HCT116 (cell line): ENCODE data around the gene SRGAP3. TPM values are rescaled to one million over a fixed set of nuclear protein-coding genes. Genes with fewer than 3 reads are reported as not detected.

Experiments
- ATAC-seq: fragments of 200-7000 bp; cut with Tn5 transposase; 2 replicates; pipeline ENCODE4 v1.9.1; 2020; ENCODE audit warnings: mild to moderate bottlenecking, moderate library complexity
- BruUV-seq: library from RNA; stranded (reverse); fragments of 400-500 nt; replicated peaks from 2 replicates; lab custom pipeline; 2021; lab: Mats Ljungman, UMichigan
- CTCF ChIA-PET: fragments of 300-600 bp; sonication (Branson Sonifier 250); formaldehyde crosslinking; loops from one replicate; lab custom pipeline; 2021; ENCODE audit warnings: antibody characterized with exemption; lab: Charles Lee
- POLR2A ChIA-PET: fragments of 300-600, 350-600 bp; sonication (Branson Sonifier 250); formaldehyde crosslinking; loops from one replicate; lab custom pipeline; 2021; ENCODE audit warnings: antibody characterized with exemption; lab: Charles Lee
- RAD21 ChIA-PET, 2 experiments: fragments of 300-600 bp; sonication (Branson Sonifier 250); formaldehyde crosslinking; loops; one replicate each; lab custom pipeline; 2023; ENCODE audit warnings: low total read pairs in 2 of 2; ENCODE audit not compliant: uncharacterized antibody in 2 of 2, unreplicated experiment in 2 of 2, low non-redundant PET in 1 of 2; lab: Charles Lee
- DNase-seq: peaks from one replicate; pipeline ENCODE4 v3.0.0-alpha.2; 2010; ENCODE audit warnings: low read depth, low spot score
- H2AFZ ChIP-seq: fragments of 200-600 bp; shearing (Covaris generic), sonication (generic); 2 replicates; pipeline ENCODE4 v1.6.1; 2017; ENCODE audit warnings: low read depth, mixed run types, mixed read lengths, antibody characterized with exemption, low read length; ENCODE audit not compliant: poor library complexity, severe bottlenecking
- H3K27ac ChIP-seq: 2 replicates; pipeline ENCODE4 v1.5.1; 2012; ENCODE audit warnings: low read depth, low read length
- H3K27me3 ChIP-seq: fragments of 200-600 bp; sonication (generic); 2 replicates; pipeline ENCODE4 v1.6.1; 2016; ENCODE audit warnings: mixed run types, low read length, mixed read lengths; ENCODE audit not compliant: insufficient read depth
- H3K36me3 ChIP-seq, 2 experiments: fragments of 200-500 bp in 1 of 2; fragments of 200-600 bp in 1 of 2; sonication (Bioruptor generic) in 1 of 2; sonication (generic) in 1 of 2; 2 replicates each; pipeline versions ENCODE4 v1.5.1 to v1.6.1; 2014 to 2016; ENCODE audit warnings: low read length in 2 of 2, inconsistent platforms in 1 of 2, mixed read lengths in 1 of 2, mixed run types in 1 of 2; ENCODE audit not compliant: insufficient read depth in 2 of 2, control insufficient read depth in 1 of 2
- H3K4me1 ChIP-seq, 2 experiments: fragments of 200-600 bp in 1 of 2; sonication (generic) in 1 of 2; 2 replicates each; pipeline versions ENCODE4 v1.5.1 to v1.6.1; 2012 to 2017; ENCODE audit warnings: low read length in 2 of 2, inconsistent platforms in 1 of 2, mild to moderate bottlenecking in 1 of 2, mixed read lengths in 1 of 2, mixed run types in 1 of 2, moderate library complexity in 1 of 2; ENCODE audit not compliant: insufficient read depth in 2 of 2, control insufficient read depth in 1 of 2
- H3K4me2 ChIP-seq: fragments of 200-600 bp; sonication (generic); 2 replicates; pipeline ENCODE4 v1.6.1; 2017; ENCODE audit warnings: mixed run types, low read length, mixed read lengths
- H3K4me3 ChIP-seq, 2 experiments: fragments of 200-600 bp in 1 of 2; sonication (generic) in 1 of 2; replicated peaks in 1 of 2; 2 replicates each; pipeline ENCODE4 v1.5.1; 2011 to 2016; ENCODE audit warnings: low read length in 2 of 2, control low read depth in 1 of 2, low read depth in 1 of 2, mild to moderate bottlenecking in 1 of 2, mixed read lengths in 1 of 2, mixed run types in 1 of 2
- H3K79me2 ChIP-seq: fragments of 200-600 bp; sonication (generic); 2 replicates; pipeline ENCODE4 v1.6.1; 2017; ENCODE audit warnings: mild to moderate bottlenecking, mixed run types, low read length, moderate library complexity, mixed read lengths; ENCODE audit not compliant: insufficient read depth
- H3K9ac ChIP-seq: fragments of 200-600 bp; sonication (generic); 2 replicates; pipeline ENCODE4 v1.6.1; 2016; ENCODE audit warnings: low read length, mixed read lengths
- H3K9me2 ChIP-seq: fragments of 200-600 bp; sonication (generic), shearing (Covaris generic); 2 replicates; pipeline ENCODE4 v1.6.1; 2017; ENCODE audit warnings: mixed run types, mild to moderate bottlenecking, moderate library complexity; ENCODE audit not compliant: insufficient read depth
- H3K9me3 ChIP-seq, 2 experiments: fragments of 200-500 bp in 1 of 2; fragments of 200-600 bp in 1 of 2; sonication (Bioruptor generic) in 1 of 2; sonication (generic) in 1 of 2; 2 replicates each; pipeline ENCODE4 v1.6.1; 2014 to 2017; ENCODE audit warnings: low read length in 2 of 2, mixed read lengths in 2 of 2, inconsistent platforms in 1 of 2, low read depth in 1 of 2, mild to moderate bottlenecking in 1 of 2, mixed run types in 1 of 2, moderate library complexity in 1 of 2; ENCODE audit not compliant: control insufficient read depth in 1 of 2, insufficient read depth in 1 of 2
- H4K20me1 ChIP-seq: fragments of 200-600 bp; sonication (generic), shearing (Covaris generic); 2 replicates; pipeline ENCODE4 v1.6.1; 2017; ENCODE audit warnings: mixed run types, mild to moderate bottlenecking, moderate library complexity; ENCODE audit not compliant: insufficient read depth
- EGR1 ChIP-seq: IDR thresholded peaks from 2 replicates; pipeline ENCODE4 v1.6.1; 2012; ENCODE audit warnings: low read depth
- EZH2 ChIP-seq: fragments of 200-600 bp; sonication (generic); IDR thresholded peaks from 2 replicates; pipeline ENCODE4 v1.6.1; 2017; ENCODE audit warnings: antibody characterized with exemption, mixed run types
- POLR2A ChIP-seq: IDR thresholded peaks from 2 replicates; pipeline ENCODE4 v1.7.0; 2011; ENCODE audit warnings: borderline replicate concordance; ENCODE audit not compliant: insufficient read depth, insufficient read length; ENCODE audit errors: extremely low read depth
- SRF ChIP-seq: IDR thresholded peaks from 2 replicates; pipeline ENCODE4 v1.6.1; 2012; ENCODE audit warnings: low read depth
- ZFX ChIP-seq: fragments of 450-650 bp; IDR thresholded peaks from 2 replicates; pipeline ENCODE4 v1.6.1; 2017
- ZNF274 ChIP-seq: fragments of 200-500 bp; sonication (Bioruptor generic); IDR thresholded peaks from 2 replicates; pipeline ENCODE4 v1.6.1; 2014; ENCODE audit warnings: mild to moderate bottlenecking, low read depth, low read length, inconsistent platforms
- intact Hi-C: fragments of 100-400 bp; cut with micrococcal nuclease; formaldehyde crosslinking; loops from 2 replicates; pipeline ENCODE4 v1.10.0; 2022
- total RNA-seq: library from RNA; stranded (reverse); gene quantifications from one replicate; pipeline ENCODE4 v1.2.1, GENCODE V29; 2021; ENCODE audit not compliant: unreplicated experiment
- TF ChIP-seq, protein P1 (sequence below): IDR thresholded peaks from 2 replicates; pipeline ENCODE4 v1.6.1; 2012
- TF ChIP-seq, protein P2 (sequence below), 3 experiments: fragments of 200-600 bp in 1 of 3; sonication (generic) in 1 of 3; IDR thresholded peaks in 2 of 3; conservative IDR thresholded peaks in 1 of 3; 2 replicates each; pipeline ENCODE4 v1.5.1; 2012 to 2017; ENCODE audit warnings: low read depth in 2 of 3, low read length in 2 of 3, antibody characterized with exemption in 1 of 3, borderline replicate concordance in 1 of 3, control low read depth in 1 of 3, mild to moderate bottlenecking in 1 of 3, mixed read lengths in 1 of 3, mixed run types in 1 of 3, moderate library complexity in 1 of 3; ENCODE audit not compliant: insufficient read depth in 1 of 3

The SRGAP3 gene
- total RNA-seq, 1 experiment from 2014 or later = 8.3 TPM

GRCh38 chr3:9233814-9234600 is 15.4 kb downstream of the SRGAP3 start:
- ChIA-PET POLR2A (no interaction called here), RAD21 (no interaction called here), CTCF (no interaction called here)
- Histone ChIP-seq H3K79me2 (no peaks in the 10 kb centered on the region), H3K36me3 (no peaks in the 10 kb centered on the region), H3K4me2 (no peak overlapping the region), H3K27me3 (no peaks in the 10 kb centered on the region), H3K9ac (no peak overlapping the region), H3K4me3 (no peak overlapping the region), H3K9me2 (no peaks in the 10 kb centered on the region), H2AFZ (no peak overlapping the region), H3K27ac (no peak overlapping the region), H4K20me1 (no peaks in the 10 kb centered on the region), H3K4me1 (no peaks in the 10 kb centered on the region), H3K9me3 (no peaks in the 10 kb centered on the region)
- ATAC-seq (no peak), DNase-seq (no peak)
- intact Hi-C loops = no loop called here
- BruUV-seq = no TSS peak
- no peak for TF ChIP-seq EZH2
- no peak for TF ChIP-seq EGR1
- no peak for TF ChIP-seq ZFX
- TF ChIP-seq ZNF274 = no peak

GRCh38 chr3:9233101-9233500 is 16.3 kb downstream of the SRGAP3 start:
- POLR2A ChIA-PET = no interaction called here
- TF ChIP-seq SRF (no peak), POLR2A (no peak), EZH2 (no peak)
- TF ChIP-seq, protein P1, sequence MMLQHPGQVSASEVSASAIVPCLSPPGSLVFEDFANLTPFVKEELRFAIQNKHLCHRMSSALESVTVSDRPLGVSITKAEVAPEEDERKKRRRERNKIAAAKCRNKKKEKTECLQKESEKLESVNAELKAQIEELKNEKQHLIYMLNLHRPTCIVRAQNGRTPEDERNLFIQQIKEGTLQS = no peak
- TF ChIP-seq, protein P2, sequence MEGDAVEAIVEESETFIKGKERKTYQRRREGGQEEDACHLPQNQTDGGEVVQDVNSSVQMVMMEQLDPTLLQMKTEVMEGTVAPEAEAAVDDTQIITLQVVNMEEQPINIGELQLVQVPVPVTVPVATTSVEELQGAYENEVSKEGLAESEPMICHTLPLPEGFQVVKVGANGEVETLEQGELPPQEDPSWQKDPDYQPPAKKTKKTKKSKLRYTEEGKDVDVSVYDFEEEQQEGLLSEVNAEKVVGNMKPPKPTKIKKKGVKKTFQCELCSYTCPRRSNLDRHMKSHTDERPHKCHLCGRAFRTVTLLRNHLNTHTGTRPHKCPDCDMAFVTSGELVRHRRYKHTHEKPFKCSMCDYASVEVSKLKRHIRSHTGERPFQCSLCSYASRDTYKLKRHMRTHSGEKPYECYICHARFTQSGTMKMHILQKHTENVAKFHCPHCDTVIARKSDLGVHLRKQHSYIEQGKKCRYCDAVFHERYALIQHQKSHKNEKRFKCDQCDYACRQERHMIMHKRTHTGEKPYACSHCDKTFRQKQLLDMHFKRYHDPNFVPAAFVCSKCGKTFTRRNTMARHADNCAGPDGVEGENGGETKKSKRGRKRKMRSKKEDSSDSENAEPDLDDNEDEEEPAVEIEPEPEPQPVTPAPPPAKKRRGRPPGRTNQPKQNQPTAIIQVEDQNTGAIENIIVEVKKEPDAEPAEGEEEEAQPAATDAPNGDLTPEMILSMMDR (IDR thresholded peaks at IDR 0.05 in 2 of 3, conservative IDR thresholded peaks at IDR 0.05 in 1 of 3; ENCODE audit: borderline replicate concordance in 1 of 3, insufficient read depth in 1 of 3, low read depth in 2 of 3, low read length in 2 of 3) = no peak
- intact Hi-C loops = no loop called here
- Histone ChIP-seq H3K36me3 (no peaks in the 10 kb centered on the region), H3K27ac (no peak overlapping the region), H2AFZ (no peak overlapping the region), H4K20me1 (no peaks in the 10 kb centered on the region), H3K79me2 (no peaks in the 10 kb centered on the region), H3K9me3 (no peaks in the 10 kb centered on the region), H3K9ac (no peak overlapping the region), H3K9me2 (no peaks in the 10 kb centered on the region), H3K4me3 (no peak overlapping the region), H3K27me3 (no peaks in the 10 kb centered on the region), H3K4me2 (no peak overlapping the region), H3K4me1 (no peaks in the 10 kb centered on the region)
- ATAC-seq (no peak), DNase-seq (no peak)
- no TSS peak for BruUV-seq
- CTCF ChIA-PET = no interaction called here
- RAD21 ChIA-PET = no interaction called here
